Mononuclear cell (primary cell): ENCODE measurements around the gene MALL. TPM values are rescaled to one million over a fixed set of nuclear protein-coding genes. Genes with fewer than 3 reads are reported as not detected.
"Not testable (repeated sequence)": the region's sequence is repeated elsewhere in the genome, so short reads cannot be mapped to it uniquely, and the experiment has no call there.

Experiments used
- H3K27me3 ChIP-seq: 2 replicates; pipeline ENCODE4 v1.6.0; 2011; ENCODE audit warnings: low read length, control low read depth; ENCODE audit not compliant: insufficient read depth
- H3K4me1 ChIP-seq: 2 replicates; pipeline ENCODE4 v1.5.1; 2011; ENCODE audit warnings: mild to moderate bottlenecking, low read length, control low read depth; ENCODE audit not compliant: insufficient read depth
- H3K4me3 ChIP-seq: 2 replicates; pipeline ENCODE4 v1.5.1; 2011; ENCODE audit warnings: mild to moderate bottlenecking, low read length, moderate library complexity
- H3K9me3 ChIP-seq: 2 replicates; pipeline ENCODE4 v1.5.1; 2011; ENCODE audit warnings: low read depth, mild to moderate bottlenecking, control low read depth, low read length
- total RNA-seq: library from RNA; depleted of rRNA; stranded (reverse); fragments of >200 nt; gene quantifications from one replicate; pipeline ENCODE4 v1.2.3, GENCODE V29; 2012

Gene MALL
- total RNA-seq, 1 donor = 0.21 TPM

DNA sequence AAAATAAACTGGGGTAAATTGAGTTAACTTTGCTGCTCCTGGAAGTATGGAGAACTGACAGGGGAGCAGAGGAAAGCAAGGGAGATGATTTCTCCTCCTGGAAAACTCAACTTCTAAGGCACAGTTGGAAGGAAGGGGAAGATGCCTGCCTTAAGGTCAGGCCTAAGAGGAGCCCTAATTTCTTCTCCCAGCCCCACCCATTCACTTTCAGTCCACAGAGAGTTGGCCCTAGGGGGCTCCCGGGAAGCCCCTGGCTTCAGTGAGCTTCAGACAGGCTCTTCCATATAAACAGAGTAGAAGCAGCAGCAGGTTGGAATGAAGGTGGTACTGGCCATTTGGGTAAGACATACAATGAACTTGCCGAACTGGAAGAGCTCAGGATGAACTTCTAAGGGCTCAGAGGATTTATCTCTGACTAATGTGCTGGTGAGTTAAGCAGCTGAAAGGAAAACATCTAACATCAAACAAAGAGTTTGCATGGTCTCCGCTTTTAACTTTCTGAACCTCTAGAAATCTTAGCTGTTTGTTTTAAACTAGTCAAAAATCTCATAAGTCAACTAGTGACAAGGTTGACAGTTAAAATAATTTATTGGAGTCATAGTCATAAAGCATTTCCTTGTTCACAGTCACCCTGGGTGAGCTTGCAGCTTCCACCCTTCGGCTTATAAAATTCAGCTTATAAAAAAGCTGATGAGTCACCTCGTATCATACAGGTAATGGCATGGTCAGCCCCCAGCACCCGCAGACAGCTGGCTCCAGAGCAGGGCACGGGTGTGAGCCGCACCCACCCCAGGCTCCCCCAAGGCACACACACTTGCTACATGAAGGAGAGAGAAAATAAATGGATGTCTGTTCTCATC lies 9.8 kb downstream of the MALL start:
- no peaks in the 10 kb centered on the region for H3K9me3 ChIP-seq
- peaks cover 2% of the 10 kb centered on the region for H3K27me3 ChIP-seq
- H3K4me3 ChIP-seq = no peak overlapping the region
- peaks cover 5% of the 10 kb centered on the region for H3K4me1 ChIP-seq

GRCh38 chr2:110105183-110105582 lies 10.4 kb downstream of the MALL start:
- H3K4me3 ChIP-seq = no peak overlapping the region
- H3K9me3 ChIP-seq = no peaks in the 10 kb centered on the region
- peaks cover 6% of the 10 kb centered on the region for H3K4me1 ChIP-seq
- H3K27me3 ChIP-seq = peaks cover 2% of the 10 kb centered on the region

GRCh38 chr2:110104025-110104771 lies 11.4 kb downstream of the MALL start:
- Histone ChIP-seq H3K9me3 (no peaks in the 10 kb centered on the region), H3K4me3 (no peak overlapping the region), H3K27me3 (peaks cover 2% of the 10 kb centered on the region), H3K4me1 (peaks cover 6% of the 10 kb centered on the region)

DNA sequence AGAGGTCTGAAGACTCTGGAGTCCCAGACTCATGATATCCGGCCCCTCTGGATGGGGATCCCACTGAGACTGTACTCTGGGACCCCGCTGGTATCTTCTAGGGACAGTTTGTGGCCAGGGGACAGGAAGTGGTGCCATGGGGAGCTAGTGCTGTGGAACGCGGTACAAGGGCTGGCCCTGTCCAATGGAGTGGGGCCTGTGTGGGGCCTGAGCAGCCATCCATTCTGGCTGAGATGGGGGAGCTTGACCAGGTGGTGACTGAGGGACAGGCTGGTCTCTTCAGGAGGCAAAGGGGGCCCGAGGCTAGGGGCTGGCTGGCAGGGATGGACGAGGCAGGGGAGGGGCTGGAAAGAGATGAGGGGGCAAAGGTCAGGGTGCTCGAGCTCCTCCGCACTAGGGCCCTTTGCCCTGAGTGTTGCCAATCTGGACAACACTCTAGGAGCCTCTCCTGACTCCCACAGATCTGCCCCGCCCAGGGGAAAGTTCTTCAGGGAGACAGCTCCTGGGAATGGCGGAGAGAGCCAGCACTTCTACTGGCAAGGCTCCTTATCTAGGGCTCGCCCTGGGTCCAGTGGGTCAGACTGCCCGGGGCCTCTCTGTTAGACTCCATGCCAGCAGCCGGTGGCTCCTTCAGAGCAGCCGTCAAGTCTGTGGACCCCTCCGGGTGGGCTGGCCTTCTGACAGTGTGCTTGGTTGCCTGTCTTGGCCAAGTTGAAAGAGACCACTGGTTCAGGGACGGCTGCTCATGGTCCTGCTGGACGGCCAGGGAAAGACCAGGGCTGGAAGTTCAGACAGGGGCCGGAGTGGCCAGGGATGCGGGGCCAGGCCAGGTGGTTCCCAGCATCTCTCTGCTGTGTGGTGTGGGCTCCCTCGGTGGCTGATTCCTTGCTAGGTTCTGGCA lies 12.3 kb downstream of the MALL start:
- H3K27me3 ChIP-seq = no peaks in the 10 kb centered on the region
- peaks cover 6% of the 10 kb centered on the region for H3K4me1 ChIP-seq
- H3K9me3 ChIP-seq = no peaks in the 10 kb centered on the region
- no peak overlapping the region for H3K4me3 ChIP-seq

DNA sequence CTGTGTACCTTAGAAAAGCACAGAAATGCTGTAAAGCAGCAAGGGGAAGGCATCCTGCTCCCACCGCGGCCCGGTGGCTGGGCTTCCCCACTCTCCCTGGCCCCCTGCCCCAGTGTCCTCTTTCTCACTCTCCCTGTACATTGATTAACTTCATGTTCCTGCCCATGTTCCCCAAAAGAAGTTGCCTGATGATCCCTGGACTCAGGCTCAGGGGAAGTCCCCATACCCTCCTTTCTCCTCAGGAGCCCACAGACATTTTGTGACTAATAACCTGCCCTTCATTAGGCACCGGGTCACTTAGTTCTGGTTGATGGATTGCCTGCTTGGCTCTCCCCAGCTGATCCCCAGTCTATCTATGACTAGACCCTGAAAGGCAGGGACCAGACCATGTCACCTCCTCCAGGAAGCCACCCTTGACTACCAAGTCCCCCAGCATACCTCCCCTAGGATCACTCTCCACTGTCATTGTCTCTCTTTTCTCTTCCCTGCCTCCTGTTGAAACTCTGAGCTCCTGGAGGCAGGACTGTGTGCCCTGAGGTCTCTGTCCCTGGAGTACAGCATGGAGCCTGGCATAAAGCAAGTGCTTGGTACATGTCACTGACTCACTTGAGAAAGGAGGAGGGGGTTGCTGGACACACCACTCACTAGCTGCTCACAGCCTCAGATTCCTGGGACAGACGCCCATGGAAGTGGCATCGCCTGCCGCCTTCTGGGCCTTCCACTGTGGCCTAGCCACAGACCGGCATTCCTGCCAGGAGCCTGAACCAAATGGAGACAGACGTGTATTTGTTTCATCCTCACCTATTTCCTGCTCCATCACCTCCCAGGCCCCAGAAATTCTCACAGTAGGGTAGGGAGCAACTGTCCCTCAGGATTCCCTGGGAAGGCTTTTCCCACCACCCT lies 13.5 kb downstream of the MALL start:
- peaks cover 6% of the 10 kb centered on the region for H3K4me1 ChIP-seq
- no peaks in the 10 kb centered on the region for H3K9me3 ChIP-seq
- no peaks in the 10 kb centered on the region for H3K27me3 ChIP-seq
- no peak overlapping the region for H3K4me3 ChIP-seq

DNA sequence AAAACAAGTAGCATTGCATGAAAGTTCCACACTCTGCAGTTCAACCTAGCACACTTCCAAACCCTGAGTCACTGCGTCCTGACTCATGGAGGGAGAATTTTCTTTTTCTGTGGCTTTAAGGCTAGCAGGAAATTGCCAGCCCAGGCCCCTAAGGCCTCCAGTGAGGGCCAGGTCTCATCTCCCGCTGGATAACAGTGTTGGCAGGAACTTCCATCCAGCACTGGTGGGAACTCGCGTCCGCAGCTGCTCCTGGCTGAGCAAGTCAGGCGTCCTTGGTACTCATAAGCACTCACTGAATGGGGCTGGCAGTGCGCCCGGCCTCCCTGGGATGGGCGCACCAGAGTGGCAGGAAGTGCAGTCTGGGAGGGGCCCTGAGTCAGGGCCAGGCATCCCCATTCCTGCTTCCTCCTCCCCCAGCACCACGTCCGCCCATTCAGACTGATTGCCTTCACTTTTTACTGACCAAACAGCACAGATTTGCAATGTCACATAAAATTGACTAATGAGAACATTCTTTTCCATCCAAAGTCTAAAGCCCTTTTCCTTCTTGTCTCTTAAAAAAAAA lies 14.3 kb downstream of the MALL start:
- Histone ChIP-seq H3K9me3 (no peaks in the 10 kb centered on the region), H3K4me1 (peaks cover 6% of the 10 kb centered on the region), H3K4me3 (no peak overlapping the region), H3K27me3 (no peaks in the 10 kb centered on the region)

GRCh38 chr2:110100880-110101279 lies 14.7 kb downstream of the MALL start:
- not testable (repeated sequence) for H3K9me3 ChIP-seq, H3K4me3 ChIP-seq, H3K27me3 ChIP-seq, H3K4me1 ChIP-seq

DNA sequence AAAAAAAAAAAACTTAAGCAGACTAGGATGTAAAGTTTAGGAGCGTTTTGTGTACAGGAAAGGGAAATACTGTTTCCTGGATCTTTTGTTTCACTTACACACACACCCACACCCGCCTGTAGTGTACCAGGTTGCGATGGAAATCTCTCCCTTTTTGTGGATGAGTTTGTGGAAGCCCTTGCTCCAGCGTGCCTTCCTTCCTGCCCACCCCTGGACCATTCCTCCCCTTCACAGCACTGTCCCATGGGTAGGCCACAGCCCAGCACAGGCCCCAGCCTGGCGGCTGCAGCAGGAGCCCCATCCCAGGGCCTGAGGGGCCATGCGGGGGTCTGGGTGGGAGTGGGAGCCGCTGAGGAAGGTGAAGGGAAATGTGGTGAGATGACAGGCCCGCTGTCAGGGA lies 15.1 kb downstream of the MALL start:
- Histone ChIP-seq H3K4me3 (no peak overlapping the region), H3K4me1 (peaks cover 6% of the 10 kb centered on the region), H3K27me3 (no peaks in the 10 kb centered on the region), H3K9me3 (no peaks in the 10 kb centered on the region)

DNA sequence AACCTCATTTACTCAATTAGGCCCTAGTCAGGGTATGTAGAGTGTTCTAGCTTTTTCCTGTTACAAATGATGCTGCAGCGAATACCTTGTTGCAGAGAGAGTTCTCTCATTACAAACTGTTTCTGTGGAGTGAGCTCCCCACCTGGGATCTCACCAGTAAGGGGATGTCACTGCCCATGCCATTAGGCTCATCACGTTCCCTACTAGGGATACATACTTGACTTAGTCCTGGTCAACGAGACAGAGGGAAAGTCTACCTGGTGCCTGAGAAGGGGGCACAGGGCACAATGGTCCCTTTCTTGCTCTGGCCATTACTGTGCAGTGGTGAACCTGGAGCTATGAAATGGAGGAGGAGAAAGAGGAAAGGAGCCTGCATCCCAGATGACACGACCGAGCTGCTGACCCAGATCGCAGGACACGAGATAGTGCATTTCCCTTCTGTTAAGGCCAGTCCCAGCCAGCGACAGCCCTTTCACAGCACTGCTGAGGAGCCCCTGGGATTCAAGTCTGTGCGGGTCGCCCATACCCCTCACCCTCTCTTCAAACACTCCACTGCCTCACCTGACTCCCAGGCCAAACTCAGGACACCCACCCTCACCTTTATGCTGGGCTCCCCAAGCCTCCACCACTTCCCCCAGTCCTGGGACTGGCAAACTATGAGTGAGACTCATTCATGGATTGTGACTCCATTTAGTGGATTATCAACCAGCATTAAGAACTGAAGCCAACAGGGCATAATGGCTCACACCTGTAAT lies 16.0 kb downstream of the MALL start:
- H3K4me1 ChIP-seq = peaks cover 6% of the 10 kb centered on the region
- H3K9me3 ChIP-seq = no peaks in the 10 kb centered on the region
- no peak overlapping the region for H3K4me3 ChIP-seq
- no peaks in the 10 kb centered on the region for H3K27me3 ChIP-seq

GRCh38 chr2:110099038-110099425 lies 16.6 kb downstream of the MALL start:
- H3K4me3 ChIP-seq = no peak overlapping the region
- H3K9me3 ChIP-seq = no peaks in the 10 kb centered on the region
- H3K4me1 ChIP-seq = peaks cover 6% of the 10 kb centered on the region

DNA sequence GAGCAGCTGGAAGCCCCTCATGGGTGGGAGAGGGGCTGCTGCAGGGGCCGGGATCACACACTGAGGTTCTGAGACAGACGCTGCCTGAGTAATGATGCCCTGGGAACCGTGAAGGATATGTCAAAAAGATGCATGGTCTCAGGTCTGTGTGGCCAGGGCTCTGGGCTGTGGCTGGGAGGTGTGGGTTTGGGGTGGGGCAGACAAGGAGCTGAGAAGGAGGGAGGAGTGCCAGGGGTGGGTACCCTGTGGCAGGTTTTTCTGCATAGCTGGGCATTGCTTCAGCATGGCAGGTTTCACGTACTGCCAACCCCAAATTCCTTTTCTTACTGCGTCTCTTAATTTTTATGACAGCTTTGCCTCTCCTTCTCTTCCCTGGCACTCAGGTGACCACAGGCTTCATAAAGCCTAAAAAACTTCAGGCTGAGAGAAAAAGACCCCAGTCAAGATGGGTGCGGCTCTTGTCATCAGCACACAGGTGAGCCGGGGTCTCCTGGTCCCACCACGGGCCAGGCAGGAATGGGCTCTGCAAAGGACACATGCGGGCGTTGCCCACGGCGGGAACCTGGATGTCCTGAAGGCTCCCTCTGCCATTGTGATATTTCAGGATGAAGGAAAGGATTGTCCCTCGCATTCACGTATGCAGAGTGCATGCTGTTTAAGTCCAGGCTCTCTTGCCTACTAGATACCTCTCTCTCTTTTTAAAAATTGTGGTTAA lies 18.0 kb downstream of the MALL start:
- no peaks in the 10 kb centered on the region for H3K9me3 ChIP-seq
- H3K4me1 ChIP-seq = peaks cover 6% of the 10 kb centered on the region
- H3K27me3 ChIP-seq = no peaks in the 10 kb centered on the region

More at GRCh38 chr2:110099038-110099425, 16.6 kb downstream of the MALL start:
- H3K27me3 ChIP-seq = no peaks in the 10 kb centered on the region

GRCh38 chr2:110095994-110096633 lies 19.5 kb downstream of the MALL start:
- H3K4me3 ChIP-seq = no peak overlapping the region
- no peaks in the 10 kb centered on the region for H3K27me3 ChIP-seq
- H3K9me3 ChIP-seq = no peaks in the 10 kb centered on the region
- H3K4me1 ChIP-seq = peaks cover 4% of the 10 kb centered on the region

More for the DNA sequence above, 18.0 kb downstream of the MALL start:
- no peak overlapping the region for H3K4me3 ChIP-seq
